Fibroblast of lung (primary cell): ENCODE results near the gene SUPT4H1.

Experiments used
- CTCF ChIP-seq, 2 donors: IDR thresholded peaks in 1 of 2; conservative IDR thresholded peaks in 1 of 2; 1 replicate in 1 of 2; 2 replicates in 1 of 2; pipeline ENCODE4 v1.5.1; 2011 to 2012; ENCODE audit warnings: low read length in 2 of 2, control low read depth in 1 of 2, inconsistent platforms in 1 of 2, low read depth in 1 of 2, mild to moderate bottlenecking in 1 of 2
- EZH2 ChIP-seq: IDR thresholded peaks from 2 replicates; pipeline ENCODE4 v1.5.1; 2012; ENCODE audit warnings: low read length, control low read depth, mild to moderate bottlenecking; ENCODE audit errors: missing control alignments

DNA sequence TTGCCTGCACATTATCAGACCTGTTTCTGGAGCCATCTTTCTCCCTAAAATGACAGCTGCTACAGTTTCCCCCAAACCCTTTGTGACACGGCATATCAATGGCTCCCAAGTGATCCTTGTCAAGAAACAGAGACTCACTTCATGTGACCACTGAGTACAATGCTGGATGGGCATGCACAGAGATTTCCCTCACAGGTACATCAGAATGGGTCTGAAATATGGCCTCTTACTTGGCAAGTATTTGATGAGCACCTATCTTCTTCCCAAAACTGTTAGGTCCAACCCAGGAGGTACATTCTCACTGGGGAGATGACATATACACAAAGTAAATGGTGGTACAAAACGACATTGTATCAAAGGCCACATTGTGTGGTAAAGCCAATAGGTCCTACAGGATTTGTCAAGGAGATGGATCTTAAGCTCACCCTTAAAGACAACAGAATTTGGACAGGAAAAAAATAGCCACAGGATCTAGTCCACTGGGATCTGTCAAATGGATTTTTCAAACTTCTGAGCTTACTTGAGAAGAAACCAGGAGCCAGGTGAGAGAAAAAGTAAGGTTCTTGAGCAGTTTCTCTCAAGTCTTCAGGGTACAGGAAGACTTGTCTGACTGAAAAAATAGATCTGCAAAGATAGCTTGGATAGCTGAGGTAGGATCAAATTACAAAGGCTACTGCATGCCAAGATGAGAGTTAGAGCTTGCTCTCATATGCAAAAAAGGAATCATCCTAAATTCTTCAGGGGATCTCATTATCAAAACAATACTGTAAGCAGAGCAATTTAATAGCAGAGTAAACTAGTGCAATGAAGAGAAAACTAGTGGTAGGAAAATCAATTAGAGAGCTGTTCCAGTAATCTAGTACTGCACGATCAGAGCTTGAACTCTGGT lies 36.5 kb upstream of the SUPT4H1 start:
- TF ChIP-seq CTCF (conservative IDR thresholded peaks at IDR 0.05 in 1 of 2, IDR thresholded peaks at IDR 0.05 in 1 of 2; ENCODE audit: low read depth in 1 of 2, low read length in 2 of 2) (no peak), EZH2 (no peak)
